SKM-1 (cell line): Measurements from ENCODE around the gene KCNMA1.
A peak's percentile ranks its signal among the peaks of the same experiment; 100 is the strongest.

ENCODE experiments used
- DNase-seq: peaks from one replicate; lab custom pipeline; 2025; ENCODE audit not compliant: unreplicated experiment; lab: John Stamatoyannopoulos, UW

The KCNMA1 gene

DNA sequence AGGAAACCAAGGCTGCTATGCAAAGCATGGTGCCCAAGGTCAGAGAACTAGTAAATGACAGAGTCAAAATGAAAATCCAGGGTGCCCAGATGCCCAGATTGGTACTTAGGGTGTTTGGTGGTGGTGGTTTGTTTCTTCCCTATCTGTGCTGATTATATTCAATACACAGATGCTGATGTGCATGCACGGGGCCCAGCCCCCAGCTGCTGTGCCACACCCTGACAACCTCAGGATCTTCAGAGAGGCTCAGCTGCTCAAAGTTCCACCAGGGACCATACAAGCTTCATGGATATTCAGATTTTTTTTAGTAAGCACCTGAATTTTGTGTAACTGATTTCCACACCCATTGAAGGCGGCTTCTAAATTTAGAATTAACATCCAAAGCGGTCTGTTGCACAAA lies 75.6 kb downstream of the KCNMA1 start:
- DNase-seq = no peak

DNA sequence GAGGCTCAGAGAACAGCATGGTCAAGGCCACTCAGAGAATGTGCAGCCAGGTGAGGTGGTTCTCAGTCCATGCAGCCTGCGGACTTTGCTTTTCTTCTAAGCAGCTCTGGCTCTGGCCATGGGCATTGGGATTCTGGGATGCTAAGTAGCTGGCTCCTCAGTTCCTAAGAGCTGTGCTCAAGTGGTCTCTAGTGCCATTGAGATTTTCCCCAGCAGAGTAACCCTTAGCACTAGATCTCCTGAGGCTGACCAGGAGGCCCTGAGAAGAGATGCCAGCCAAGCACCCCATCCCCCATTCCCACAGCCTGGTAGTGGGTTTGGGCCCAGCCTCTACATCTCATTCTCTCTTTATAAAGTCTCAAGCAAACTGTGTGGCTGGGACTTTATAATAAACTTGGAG lies 77.1 kb downstream of the KCNMA1 start:
- no peak for DNase-seq

DNA sequence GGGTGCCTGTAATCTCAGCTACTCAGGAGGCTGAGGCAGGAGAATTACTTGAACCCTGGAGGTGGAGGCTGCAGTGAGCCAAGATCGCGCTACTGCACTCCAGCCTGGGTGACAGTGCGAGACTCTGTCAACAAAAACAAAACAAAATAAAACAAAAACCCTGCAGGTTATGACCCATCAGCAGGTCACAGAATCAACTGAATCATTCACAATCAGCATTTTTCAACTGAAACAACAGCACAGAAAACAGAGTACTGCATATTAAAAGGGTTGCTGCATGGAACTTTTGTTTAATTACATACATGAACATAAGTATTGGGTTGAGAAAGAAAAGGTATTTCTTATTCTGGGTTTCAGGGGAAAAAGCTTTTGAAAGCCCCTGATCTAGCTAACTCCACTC lies 77.6 kb downstream of the KCNMA1 start:
- no peak for DNase-seq

DNA sequence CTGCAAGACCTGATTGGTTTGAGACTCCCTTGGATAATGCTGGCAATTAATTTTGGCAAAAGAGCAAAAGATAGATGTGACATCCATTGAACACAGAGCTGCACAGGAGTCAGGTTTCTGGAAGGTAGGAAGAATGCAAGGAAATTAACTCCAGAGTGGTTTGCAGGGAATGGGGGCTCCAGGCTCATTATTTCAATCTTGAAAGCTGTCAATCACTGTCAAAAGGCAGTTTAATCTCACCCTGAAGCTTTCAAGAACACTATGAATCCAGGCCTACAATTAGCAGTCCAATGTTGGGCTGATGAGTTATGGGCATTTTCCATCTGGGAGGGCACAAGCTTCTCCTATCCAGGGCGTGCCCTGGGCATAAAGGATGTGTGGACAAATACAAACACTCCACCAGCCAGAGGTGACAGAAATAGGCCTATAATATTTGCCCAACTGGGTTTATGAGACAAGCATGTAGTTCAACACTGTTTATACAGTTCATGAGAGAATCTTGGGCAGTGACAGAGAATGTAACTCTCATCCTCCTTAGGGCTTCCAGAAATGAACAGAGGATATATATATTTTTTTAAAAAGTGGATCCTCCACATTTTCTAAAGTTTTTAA lies 80.5 kb downstream of the KCNMA1 start:
- no peak for DNase-seq

DNA sequence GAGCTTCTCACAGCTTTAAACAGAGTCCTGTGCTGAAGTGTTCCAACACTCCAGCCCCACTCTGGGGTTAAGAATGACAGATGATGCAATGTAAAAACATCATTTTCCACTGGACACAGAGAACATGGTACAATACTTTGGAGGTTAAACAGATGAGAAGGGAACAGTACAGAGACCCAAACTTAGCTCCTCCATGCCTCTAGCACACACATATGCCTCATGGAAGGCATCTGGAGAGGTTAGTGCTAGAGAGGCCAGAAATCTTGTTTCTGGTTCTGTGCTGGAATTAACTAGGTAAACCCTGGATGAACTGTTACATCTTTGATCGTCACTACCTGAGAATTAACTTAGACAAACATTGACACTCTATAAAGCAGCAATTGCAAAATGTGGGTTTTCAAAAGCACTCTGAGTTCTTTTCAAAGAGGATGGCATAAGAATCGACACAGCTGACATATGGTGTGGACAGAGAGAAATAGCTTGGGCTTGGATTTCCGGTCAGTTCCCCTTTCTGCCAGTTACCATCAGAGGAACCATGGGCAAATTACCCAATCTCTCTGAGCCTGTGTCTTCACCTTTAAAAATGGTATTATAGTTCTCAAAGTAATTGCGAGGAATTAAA lies 81.9 kb downstream of the KCNMA1 start:
- DNase-seq = peak; percentile 69

DNA sequence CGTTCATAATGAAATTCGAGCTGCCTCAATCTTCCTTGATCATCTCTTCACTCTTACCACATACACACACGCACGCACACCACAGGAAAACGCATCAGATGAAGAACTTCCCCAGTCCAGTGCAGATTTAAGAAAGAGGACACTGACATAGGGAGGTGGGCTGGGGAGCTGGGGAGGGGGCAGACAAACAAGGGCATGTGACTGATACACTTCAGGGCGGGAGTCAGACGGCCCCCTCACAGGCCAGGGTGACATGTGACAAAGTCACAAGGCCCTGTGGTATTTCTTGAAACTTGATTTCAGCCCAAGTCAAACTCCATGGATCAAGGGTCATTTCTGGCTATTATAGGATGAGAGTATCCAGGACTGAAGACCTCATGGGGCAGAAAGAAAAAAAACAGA lies 82.6 kb downstream of the KCNMA1 start:
- peak; percentile 51 for DNase-seq

DNA sequence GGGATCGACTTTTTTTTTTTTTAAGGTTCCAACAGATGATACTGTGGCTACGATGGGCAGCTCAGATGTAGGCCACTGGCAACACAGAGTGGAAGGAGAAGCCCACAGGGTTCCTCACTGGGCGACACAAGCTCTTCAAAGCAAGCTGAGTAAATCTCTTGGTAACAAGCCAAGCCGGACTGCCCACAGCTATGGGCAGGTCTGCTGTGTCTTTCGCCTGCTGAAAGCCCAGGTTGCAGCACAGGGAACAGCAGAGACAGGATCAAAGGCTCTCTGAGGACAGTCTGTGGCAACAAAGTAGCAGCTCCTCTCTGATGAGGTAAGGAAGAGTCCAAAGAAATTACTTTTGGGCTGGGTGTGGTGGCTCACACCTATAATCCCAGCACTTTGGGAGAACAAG lies 83.6 kb downstream of the KCNMA1 start:
- no peak for DNase-seq

DNA sequence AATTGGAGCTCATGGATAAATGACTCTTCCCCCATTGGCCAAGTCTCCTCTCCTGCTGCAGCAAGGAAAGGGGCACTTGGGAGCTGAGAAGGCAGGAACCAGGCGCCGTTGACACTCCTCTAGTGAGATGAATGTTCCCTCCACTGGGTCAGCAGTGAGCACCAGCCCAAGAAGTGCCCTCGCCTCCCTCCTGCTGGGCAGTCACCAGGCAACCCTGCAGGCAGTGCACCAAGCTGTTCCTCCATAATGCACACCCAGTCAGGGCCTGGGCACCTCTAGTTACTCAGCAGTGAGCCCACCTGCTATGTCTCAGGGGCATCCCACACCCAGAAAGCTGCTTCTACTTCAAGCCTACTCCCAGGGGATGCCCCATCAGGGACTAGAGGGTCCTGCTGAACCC lies 84.3 kb downstream of the KCNMA1 start:
- no peak for DNase-seq

DNA sequence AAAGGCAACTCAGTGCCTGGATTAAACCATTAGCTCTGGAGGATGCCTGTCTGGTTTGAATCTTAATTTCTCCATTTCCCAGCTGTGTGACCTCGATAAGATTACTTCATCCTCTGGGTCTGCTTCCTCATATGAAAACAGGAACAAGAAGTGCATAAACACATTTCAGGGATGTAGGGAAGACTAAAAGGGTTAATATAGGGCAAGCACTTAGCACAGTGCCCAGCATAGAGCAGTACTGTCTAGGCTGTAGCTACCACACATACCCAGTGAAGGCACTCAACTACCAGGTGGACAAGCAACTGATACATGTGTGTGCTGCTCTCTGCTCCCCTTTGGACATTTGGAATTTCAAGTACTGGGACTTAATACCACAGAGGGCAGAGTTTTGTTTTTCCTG lies 85.4 kb downstream of the KCNMA1 start:
- peak; percentile 67 for DNase-seq

DNA sequence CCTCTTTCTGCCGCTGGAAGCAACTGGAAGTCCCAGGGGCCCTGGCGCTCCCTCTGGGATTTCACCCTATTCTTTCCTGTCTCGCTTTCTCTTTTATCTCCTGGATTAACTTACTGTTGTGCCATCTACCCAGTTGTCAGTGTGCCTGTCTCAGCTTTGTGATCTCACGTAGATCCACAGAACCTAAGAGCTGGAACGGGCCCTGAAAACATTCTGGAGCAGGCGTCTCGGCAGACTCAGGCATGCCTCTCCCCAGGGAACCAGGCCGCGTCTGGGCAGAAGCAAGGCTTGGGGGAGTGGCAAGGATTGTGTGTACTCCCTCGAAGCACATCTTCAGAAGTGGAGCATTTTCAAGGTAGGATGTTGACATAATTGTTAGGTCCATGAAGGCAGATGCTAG lies 87.2 kb downstream of the KCNMA1 start:
- DNase-seq = no peak

DNA sequence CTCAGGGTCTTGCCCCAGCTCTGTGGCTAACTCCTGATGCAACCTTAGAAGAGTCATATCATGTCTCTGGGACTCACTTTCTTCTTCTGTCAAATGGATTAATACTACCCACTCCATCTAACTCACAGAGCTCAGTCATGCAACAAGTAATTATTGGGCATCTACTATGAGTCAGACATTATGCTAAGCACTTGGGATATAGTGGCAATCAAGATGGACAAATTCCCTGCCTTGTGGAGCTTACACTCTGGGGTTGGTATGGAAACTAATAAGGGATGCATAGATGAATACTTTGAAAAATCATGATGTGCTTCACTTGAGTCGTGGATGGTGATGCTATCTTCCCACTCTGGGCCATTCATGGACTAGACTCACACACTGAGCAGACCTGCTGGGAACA lies 88.9 kb downstream of the KCNMA1 start:
- DNase-seq = no peak

DNA sequence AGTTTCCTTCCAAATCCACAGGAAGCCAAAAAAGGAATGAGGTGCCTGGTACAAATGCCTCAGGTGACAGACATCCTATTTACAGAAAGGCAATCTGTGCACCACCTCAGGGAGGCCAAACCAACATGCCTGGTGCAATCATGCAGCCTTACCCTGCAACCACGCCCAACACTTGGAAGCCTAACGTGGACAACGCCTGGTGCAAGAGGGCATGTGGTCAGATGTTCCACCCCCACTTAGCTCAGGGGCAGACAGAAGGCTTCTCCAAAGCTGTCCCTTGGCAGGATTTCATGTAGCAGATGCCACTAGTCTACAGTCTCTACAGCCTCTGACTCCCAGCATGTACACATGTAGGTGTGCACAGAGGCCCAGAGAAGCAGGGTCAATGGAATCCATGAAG lies 89.5 kb downstream of the KCNMA1 start:
- no peak for DNase-seq

DNA sequence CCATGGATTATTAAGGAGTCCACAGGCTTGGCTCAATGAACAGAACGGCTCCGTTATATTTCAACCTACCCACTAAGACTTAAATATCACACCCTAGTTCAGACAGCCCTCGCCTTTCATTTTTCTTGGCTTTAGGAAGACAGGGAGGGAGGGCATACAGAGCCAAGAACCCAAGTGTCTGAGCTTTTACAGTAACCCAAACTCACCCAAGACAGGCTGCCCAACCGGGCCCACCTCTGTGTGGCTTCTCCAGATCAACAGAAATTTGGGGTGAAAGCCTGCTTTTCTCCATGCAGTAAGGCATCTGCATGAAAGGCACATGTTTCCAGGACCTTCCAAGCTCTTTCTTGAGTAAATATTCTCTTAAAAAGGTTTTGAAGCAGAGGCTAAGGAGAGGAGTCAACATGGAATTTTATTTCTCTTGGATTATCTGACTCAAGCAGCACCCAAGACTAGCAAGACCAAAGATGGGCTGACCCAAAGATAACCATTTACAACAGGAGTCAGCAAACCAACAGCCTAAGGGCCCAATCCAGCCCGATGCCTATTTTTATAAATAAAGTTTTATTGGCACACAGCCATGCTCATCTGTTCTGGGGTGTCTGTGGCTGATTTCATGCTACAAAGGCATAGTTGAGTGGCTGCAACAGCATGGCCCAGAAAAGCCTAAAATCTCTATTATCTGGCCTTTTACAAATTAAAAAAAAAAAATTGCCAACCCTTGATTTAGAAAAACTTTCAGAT lies 90.1 kb downstream of the KCNMA1 start:
- DNase-seq = no peak

DNA sequence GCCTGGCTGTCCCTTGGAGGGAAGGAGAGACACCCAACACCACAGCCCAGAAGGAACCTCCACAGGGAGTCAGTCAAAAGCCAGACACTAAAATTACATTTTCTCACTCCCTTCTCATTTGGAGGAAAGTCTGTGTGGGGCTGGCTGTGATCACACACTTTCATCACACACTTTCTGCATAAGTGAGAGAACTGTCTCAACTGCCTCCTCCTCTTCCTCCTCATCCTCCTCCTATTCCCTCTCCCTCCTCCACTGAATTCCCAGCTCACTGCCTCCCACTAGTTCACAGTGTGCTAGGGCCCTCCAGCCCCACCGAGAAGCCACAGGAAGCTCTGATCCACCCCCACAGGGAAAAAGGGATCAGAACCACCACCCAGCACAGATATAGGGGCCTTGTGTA lies 91.6 kb downstream of the KCNMA1 start:
- no peak for DNase-seq

DNA sequence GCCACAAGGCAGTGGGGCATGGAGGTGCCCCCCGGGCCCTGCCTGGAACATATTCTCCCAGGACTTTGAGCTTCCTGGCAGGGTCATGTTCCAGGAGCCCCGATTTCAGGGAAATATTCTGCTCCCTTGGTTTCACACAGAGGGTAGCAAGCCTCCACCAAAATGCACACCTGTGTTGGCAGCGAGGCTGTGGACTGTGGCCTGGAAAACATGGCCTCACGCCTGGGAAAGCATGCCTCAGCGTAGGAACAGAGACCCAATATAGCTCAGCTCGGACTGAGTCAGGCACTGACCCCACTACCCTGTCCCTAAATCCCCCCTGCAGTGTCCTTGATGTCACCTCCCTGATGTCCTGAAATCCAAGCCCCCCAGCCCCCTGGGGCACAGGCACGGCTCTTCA lies 92.0 kb downstream of the KCNMA1 start:
- no peak for DNase-seq

DNA sequence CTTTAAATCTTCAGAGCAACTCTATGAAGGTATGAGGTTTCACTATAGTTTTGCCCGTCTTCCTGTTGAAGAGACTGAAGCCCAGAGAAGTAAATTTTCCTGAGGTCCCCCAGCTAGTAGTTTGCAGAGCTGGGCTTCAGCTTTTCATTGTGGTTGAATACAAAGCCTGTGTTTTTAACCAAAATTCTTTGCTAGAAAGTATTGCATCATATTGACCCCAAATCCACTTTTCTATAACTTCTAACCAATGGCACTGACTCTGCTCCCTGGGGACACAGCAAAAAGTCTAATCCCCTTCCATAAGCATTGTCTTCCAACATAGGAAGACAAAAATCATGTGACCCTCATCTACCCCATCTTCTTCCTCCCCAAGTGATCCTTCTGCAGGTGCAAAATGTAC lies 93.0 kb downstream of the KCNMA1 start:
- no peak for DNase-seq

DNA sequence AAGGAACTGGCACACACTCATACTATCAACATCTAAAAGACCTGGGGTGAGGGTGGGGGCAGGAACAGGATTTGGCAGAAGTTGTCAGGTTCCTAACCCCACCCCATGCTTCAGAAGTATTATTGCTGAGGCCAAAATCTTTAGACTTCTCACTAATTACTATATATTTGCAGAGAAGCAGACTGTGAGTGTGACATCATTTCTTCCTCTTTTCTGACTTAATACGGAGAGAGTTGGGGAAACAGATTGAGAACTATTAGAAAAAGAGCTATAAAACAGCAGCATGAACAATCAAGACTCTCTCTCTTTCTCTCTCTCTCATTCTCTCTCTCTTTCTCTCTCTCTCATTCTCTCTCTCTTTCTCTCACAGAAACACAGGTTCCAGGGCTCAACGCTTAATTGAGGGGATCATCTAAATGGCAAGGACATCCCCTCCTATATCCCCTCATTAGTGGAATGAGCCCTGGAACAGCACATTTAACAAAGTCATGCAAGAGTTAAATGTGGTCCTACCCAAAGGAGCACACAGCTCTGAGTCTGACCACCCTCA lies 94.8 kb downstream of the KCNMA1 start:
- no peak for DNase-seq

DNA sequence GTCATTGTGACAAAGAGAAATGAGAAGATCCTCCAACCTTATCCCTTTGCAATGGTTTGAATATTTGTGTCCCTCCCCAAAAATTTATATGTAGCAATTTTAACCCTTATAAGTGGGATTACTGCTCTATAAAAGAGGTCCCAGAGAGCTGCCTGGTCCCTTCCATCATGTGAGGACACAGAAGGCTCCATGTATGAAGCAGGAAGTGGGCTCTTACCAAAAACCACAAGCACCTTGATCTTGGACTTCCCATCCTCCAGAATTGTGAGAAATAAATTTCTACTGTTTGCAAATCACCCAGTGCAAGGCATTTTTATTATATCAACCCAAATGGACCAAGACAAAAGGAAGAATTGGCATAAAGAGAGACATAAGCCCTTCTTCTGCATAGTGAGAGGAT lies 95.7 kb downstream of the KCNMA1 start:
- DNase-seq = no peak

DNA sequence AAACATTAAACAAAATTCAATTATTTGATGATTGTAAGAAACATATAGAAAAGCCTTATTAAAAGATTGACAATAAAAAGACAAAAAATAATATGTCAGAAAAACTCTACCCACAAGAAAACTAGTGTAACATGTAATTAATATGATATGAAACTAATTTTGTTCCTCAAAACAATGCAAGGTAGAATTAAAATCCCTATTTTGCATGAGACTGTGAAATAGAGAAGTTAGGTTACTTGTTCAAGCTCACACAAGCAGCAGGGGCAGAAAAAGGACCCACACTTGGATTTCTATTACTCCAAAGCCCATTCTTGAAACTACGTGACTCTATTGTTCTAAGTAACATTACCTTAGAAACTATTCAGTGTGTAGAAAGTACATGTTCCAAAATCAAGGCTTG lies 96.4 kb downstream of the KCNMA1 start:
- DNase-seq = no peak

DNA sequence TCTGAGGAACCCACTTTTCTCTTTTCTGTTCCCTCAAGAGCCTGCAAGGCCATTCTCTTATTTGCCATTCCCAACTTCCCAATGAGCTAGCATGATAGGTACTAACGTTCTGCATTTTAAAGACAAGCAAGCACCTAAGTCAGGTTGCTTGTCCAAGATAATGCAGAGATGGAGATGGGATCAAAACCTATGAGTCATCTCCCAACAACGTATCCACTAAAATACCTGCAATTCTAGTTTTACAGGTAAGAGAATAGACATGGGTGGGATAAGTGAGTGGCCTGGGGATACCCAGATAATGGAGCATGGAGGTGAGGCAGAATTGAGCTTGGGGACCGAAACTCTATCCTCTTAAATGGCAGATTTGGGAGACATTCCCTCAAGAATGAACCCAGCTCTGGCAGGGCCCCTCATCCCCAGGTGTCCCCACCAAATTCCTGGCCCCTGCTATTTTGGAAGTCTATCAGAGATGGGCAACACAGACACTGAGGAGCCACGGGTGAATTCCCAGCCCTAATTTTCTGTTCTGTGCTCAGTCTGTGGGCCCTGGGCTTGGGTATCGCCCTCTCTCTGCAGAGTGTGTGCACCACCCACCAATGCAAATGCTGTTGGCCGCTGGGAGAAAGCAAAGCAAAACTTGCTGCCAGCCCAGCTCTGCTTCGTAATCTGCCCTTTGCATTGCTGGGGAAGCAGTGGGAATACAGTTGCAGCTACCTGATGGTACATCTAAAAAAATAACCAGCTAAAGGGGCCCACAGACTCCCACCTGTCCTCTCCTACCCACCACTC lies 98.3 kb downstream of the KCNMA1 start:
- no peak for DNase-seq

DNA sequence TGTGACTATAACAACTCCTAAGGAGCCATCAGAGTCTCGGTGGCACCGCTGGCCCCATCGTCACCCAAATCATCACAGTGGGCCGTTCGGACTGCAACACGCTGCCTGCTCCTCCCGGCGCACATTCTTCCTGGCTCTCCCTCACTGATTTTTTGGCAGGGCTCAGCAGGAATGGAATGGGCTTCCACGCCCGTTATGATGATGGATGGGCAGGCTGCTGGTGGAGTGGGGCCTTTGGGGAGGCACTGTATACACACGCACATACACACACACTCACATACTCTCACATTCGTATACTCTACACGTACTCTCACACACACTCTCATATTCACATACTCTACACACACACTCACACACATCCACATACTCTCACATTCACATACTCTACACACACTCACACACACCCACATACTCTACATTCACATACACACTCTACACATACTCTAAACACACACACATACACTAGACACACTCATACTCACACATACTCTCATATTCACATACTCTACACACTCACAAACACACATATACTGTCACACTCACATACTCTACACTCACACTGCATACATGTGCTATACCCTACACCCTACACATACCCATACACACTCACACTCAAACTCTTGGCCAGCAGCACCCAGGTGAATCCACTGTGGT lies 99.8 kb downstream of the KCNMA1 start:
- no peak for DNase-seq
